Trophoblast cell (in vitro differentiated cells and primary cell): ENCODE data around the gene GEMIN5.

Source experiments
- DNase-seq, 2 donors: peaks; one replicate each; pipeline ENCODE4 v3.0.0-alpha.2; 2016
- H2AFZ ChIP-seq: 2 replicates; pipeline ENCODE4 v1.6.1; 2013; ENCODE audit warnings: low read length, moderate library complexity, mild to moderate bottlenecking; ENCODE audit not compliant: insufficient read depth, poor library complexity
- H2AK5ac ChIP-seq: 2 replicates; pipeline ENCODE4 v1.6.1; 2013; ENCODE audit warnings: mild to moderate bottlenecking, low read length
- H2BK120ac ChIP-seq: 2 replicates; pipeline ENCODE4 v1.6.1; 2013; ENCODE audit warnings: low read length, mild to moderate bottlenecking, moderate library complexity; ENCODE audit not compliant: insufficient read depth, poor library complexity
- H2BK12ac ChIP-seq: 2 replicates; pipeline ENCODE4 v1.6.1; 2013; ENCODE audit warnings: mild to moderate bottlenecking, low read length, moderate library complexity
- H2BK5ac ChIP-seq: 2 replicates; pipeline ENCODE4 v1.6.1; 2013; ENCODE audit warnings: low read length, low read depth, moderate library complexity, mild to moderate bottlenecking; ENCODE audit not compliant: poor library complexity
- H3K14ac ChIP-seq: 2 replicates; pipeline ENCODE4 v1.6.1; 2013; ENCODE audit warnings: mild to moderate bottlenecking, low read length
- H3K18ac ChIP-seq: 2 replicates; pipeline ENCODE4 v1.6.1; 2013; ENCODE audit warnings: mild to moderate bottlenecking, low read length
- H3K23ac ChIP-seq: 2 replicates; pipeline ENCODE4 v1.6.1; 2013; ENCODE audit warnings: low read length
- H3K27ac ChIP-seq: 2 replicates; pipeline ENCODE4 v1.5.1; 2013; ENCODE audit warnings: low read depth, mild to moderate bottlenecking, inconsistent platforms, low read length, moderate library complexity
- H3K27me3 ChIP-seq: 2 replicates; pipeline ENCODE4 v1.6.1; 2013; ENCODE audit warnings: inconsistent platforms, mild to moderate bottlenecking, low read length, moderate library complexity; ENCODE audit not compliant: insufficient read depth
- H3K36me3 ChIP-seq, 2 experiments: 1 replicate in 1 of 2; 2 replicates in 1 of 2; pipeline ENCODE4 v1.6.1; 2013; ENCODE audit warnings: low read length in 2 of 2, mild to moderate bottlenecking in 2 of 2, moderate library complexity in 1 of 2; ENCODE audit not compliant: insufficient read depth in 2 of 2, control insufficient read depth in 1 of 2
- H3K4ac ChIP-seq: 2 replicates; pipeline ENCODE4 v1.6.1; 2013; ENCODE audit warnings: low read depth, mild to moderate bottlenecking, low read length, moderate library complexity
- H3K4me1 ChIP-seq, 2 experiments: 1 replicate in 1 of 2; 2 replicates in 1 of 2; pipeline ENCODE4 v1.6.1; 2013; ENCODE audit warnings: low read length in 2 of 2, mild to moderate bottlenecking in 2 of 2, moderate library complexity in 1 of 2; ENCODE audit not compliant: insufficient read depth in 2 of 2, control insufficient read depth in 1 of 2
- H3K4me2 ChIP-seq: 2 replicates; pipeline ENCODE4 v1.6.1; 2013; ENCODE audit warnings: inconsistent platforms, mild to moderate bottlenecking, low read length, moderate library complexity
- H3K4me3 ChIP-seq: 2 replicates; pipeline ENCODE4 v1.5.1; 2013; ENCODE audit warnings: mild to moderate bottlenecking, low read depth, low read length, inconsistent platforms
- H3K79me1 ChIP-seq: one replicate; pipeline ENCODE4 v1.6.1; 2013; ENCODE audit warnings: low read length
- H3K79me2 ChIP-seq: 2 replicates; pipeline ENCODE4 v1.6.1; 2013; ENCODE audit warnings: low read length, mild to moderate bottlenecking; ENCODE audit not compliant: control insufficient read depth, insufficient read depth, poor library complexity
- H3K9ac ChIP-seq: 2 replicates; pipeline ENCODE4 v1.6.1; 2013; ENCODE audit warnings: mild to moderate bottlenecking, low read length
- H3K9me3 ChIP-seq: 2 replicates; pipeline ENCODE4 v1.6.1; 2013; ENCODE audit warnings: low read depth, mild to moderate bottlenecking, control low read depth, inconsistent platforms, low read length; ENCODE audit not compliant: insufficient read depth
- H4K12ac ChIP-seq: 2 replicates; pipeline ENCODE4 v1.6.1; 2013; ENCODE audit warnings: low read depth, mild to moderate bottlenecking, low read length, moderate library complexity
- H4K8ac ChIP-seq: 2 replicates; pipeline ENCODE4 v1.6.1; 2013; ENCODE audit warnings: low read depth, mild to moderate bottlenecking, low read length, moderate library complexity
- H4K91ac ChIP-seq: one replicate; pipeline ENCODE4 v1.6.1; 2013; ENCODE audit warnings: low read depth, mild to moderate bottlenecking, low read length, moderate library complexity
- WGBS: extraction: QIAGEN DNeasy Blood & Tissue Kit; methylation state at CpG from one replicate; pipeline ENCODE4 v1.1.7; 2013; ENCODE audit warnings: missing lambda C conversion rate; ENCODE audit not compliant: insufficient read length, insufficient coverage; ENCODE audit errors: extremely low coverage; 5-methylcytosine and 5-hydroxymethylcytosine counted together

The GEMIN5 gene

DNA sequence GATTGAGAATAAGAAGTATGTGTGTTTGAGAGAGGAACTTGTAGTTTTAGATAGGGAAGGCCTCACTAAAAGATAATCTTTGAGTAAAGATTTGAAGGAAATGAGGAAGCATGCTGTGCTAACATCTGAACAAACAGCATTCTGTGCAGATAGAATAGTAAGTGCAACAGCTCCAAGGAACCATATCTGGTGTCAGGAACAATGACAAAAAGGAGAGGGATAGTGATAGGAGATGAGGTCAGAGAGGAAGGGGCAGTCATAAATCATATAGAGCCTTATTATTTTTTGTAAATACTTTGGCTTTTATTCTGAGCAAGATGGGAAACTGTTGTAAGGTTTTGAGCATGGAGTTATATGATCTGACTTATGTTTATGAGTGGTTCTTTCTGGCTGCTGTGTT, 6.7 kb upstream of the GEMIN5 start:
- Histone ChIP-seq H4K12ac (no peak overlapping the region), H3K36me3 (peaks cover 2 to 4% of the 10 kb centered on the region in 2 experiments), H3K23ac (no peak overlapping the region), H3K4me2 (no peak overlapping the region), H2BK120ac (no peak overlapping the region), H2BK5ac (no peak overlapping the region), H3K4me3 (no peak overlapping the region), H3K4ac (no peak overlapping the region), H3K9ac (no peak overlapping the region), H3K79me2 (peaks cover 2% of the 10 kb centered on the region), H4K91ac (no peak overlapping the region), H3K27me3 (no peaks in the 10 kb centered on the region), H3K4me1 (no peaks in the 10 kb centered on the region), H4K8ac (no peak overlapping the region), H3K79me1 (no peaks in the 10 kb centered on the region), H3K27ac (no peak overlapping the region), H3K18ac (no peak overlapping the region), H3K14ac (no peak overlapping the region), H2AFZ (no peak overlapping the region), H3K9me3 (no peaks in the 10 kb centered on the region), H2BK12ac (no peak overlapping the region), H2AK5ac (no peak overlapping the region)
- no peak for DNase-seq

DNA sequence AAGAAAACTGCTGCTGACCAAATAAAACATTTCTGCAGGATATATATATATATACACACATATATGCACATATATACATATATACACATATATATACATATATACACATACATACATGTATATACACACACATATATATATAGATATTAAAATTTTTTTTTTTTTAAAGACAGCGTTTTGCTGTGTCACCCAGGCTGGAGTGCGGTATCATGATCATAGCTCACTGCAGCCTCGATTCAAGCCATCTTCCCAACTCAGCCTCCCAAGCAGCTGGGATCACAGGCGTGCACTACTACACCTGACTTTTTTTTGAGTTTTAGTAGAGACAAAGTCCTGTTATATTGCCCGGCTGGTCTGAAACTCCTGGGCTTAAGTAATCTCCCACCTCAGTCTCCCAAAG, 5.5 kb upstream of the GEMIN5 start:
- H3K9ac ChIP-seq: no peak overlapping the region
- H3K79me1 ChIP-seq: no peaks in the 10 kb centered on the region
- H3K4me3 ChIP-seq: no peak overlapping the region
- no peak overlapping the region for H4K12ac ChIP-seq
- H3K27me3 ChIP-seq: no peaks in the 10 kb centered on the region
- no CpG with 5 or more reads among the region's 5 CpGs for WGBS
- H2AFZ ChIP-seq: no peak overlapping the region
- H3K4me2 ChIP-seq: no peak overlapping the region
- no peak overlapping the region for H3K4ac ChIP-seq
- no peaks in the 10 kb centered on the region for H3K9me3 ChIP-seq
- no peak overlapping the region for H2BK12ac ChIP-seq
- no peak overlapping the region for H4K8ac ChIP-seq
- no peak overlapping the region for H4K91ac ChIP-seq
- H3K23ac ChIP-seq: no peak overlapping the region
- peaks cover 2 to 4% of the 10 kb centered on the region in 2 experiments for H3K36me3 ChIP-seq
- no peak overlapping the region for H3K18ac ChIP-seq
- H2BK120ac ChIP-seq: no peak overlapping the region
- H3K79me2 ChIP-seq: peaks cover 2% of the 10 kb centered on the region
- no peak overlapping the region for H3K27ac ChIP-seq
- no peak overlapping the region for H3K14ac ChIP-seq
- DNase-seq: no peak
- H2AK5ac ChIP-seq: no peak overlapping the region
- no peaks in the 10 kb centered on the region for H3K4me1 ChIP-seq
- no peak overlapping the region for H2BK5ac ChIP-seq

DNA sequence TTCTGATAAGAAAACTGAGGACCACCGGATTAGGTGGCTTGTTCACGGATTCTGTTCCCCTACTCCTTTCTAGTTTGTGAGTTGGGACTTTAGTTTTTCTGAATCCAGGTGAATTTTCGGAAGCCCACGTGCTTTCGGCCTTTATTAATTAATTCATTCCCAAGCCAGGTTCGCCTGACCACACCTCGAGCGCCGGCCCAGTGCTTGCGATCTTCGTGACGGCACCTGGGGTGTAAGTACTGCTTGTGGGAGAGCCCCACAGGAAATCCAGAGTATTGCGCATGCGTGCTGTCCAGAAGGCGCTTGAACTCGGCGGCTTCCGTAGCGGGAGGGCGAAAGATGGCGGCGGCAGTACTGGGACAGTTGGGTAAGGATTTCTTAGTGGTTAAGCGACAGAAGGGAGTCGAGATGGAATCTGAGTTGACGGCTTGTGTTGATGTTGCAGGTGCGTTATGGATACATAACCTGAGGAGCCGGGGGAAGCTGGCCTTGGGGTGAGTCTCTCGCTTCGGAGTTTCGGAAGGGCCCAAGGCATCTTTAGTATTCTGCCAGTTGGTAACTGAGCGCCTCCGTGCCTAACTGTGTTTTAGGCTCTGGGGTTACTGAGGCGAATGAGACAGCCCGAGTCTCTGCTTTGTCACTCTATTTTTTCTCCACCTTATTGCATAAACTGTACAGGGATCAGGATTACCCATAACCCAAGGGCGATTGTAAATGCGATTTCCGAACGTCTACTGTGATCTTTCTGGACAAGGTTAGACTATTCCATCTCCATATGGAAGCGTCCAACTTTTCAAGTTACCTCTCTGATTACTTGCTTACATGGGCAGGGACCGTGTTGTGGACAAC, 3.0 kb upstream of the GEMIN5 start, which contains the start of gene MRPL22:
Gene MRPL22, plus strand, starts transcription at position 302 of the 849 bp plus-strand sequence. Its CDS starts 38 bp downstream, at position 340.
- peak within 1 kb of the TSS; percentile 50 for H3K27ac ChIP-seq
- peak; percentile 89 to 98 for DNase-seq
- peak within 1 kb of the TSS; percentile 83 for H3K4me3 ChIP-seq
- H3K4ac ChIP-seq: peak within 1 kb of the TSS; percentile 46
- no CpG with 5 or more reads among the region's 40 CpGs for WGBS
- no peaks in the 10 kb centered on the region for H3K27me3 ChIP-seq
- no peak within 1 kb of the TSS for H3K23ac ChIP-seq
- peaks cover 2 to 3% of the 10 kb centered on the region in 2 experiments for H3K36me3 ChIP-seq
- no peak within 1 kb of the TSS for H2AK5ac ChIP-seq
- peaks cover 2% of the 10 kb centered on the region for H3K79me1 ChIP-seq
- no peaks in the 10 kb centered on the region for H3K9me3 ChIP-seq
- peaks cover 0 to 7% of the 10 kb centered on the region in 2 experiments for H3K4me1 ChIP-seq
- peaks cover 5% of the 10 kb centered on the region for H3K79me2 ChIP-seq
- no peak within 1 kb of the TSS for H2BK12ac ChIP-seq
- H4K91ac ChIP-seq: peak within 1 kb of the TSS; percentile 31
- H3K18ac ChIP-seq: no peak within 1 kb of the TSS
- H2BK5ac ChIP-seq: no peak within 1 kb of the TSS
- no peak within 1 kb of the TSS for H2BK120ac ChIP-seq
- peak within 1 kb of the TSS; percentile 82 for H3K9ac ChIP-seq
- no peak within 1 kb of the TSS for H3K14ac ChIP-seq
- H4K12ac ChIP-seq: peak within 1 kb of the TSS; percentile 22
- peak within 1 kb of the TSS; percentile 85 for H3K4me2 ChIP-seq
- peak within 1 kb of the TSS; percentile 82 for H4K8ac ChIP-seq
- H2AFZ ChIP-seq: peak within 1 kb of the TSS; percentile 50

DNA sequence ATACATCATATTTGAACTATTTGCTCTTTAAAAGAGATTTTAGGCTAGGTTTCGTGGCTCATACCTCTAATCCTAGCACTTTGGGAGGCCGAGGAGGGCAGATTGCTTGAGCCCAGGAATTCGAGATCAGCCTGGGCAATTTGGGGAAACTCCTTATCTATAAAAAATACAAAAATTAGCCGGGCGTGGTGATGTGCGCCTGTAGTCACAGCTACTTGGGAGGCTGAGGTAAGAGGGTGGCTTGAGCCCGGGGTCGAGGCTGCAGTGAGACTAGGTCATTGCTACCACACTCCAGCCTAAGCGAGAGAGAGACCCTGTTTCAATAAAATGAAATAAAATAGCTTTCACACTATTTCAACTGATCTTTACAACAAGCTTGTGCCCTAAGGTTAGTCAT, 2.4 kb upstream of the GEMIN5 start:
- no peak overlapping the region for H4K12ac ChIP-seq
- H3K4me3 ChIP-seq: no peak overlapping the region
- peaks cover 0 to 7% of the 10 kb centered on the region in 2 experiments for H3K4me1 ChIP-seq
- H2AFZ ChIP-seq: peak overlapping the region; percentile 50
- no peak overlapping the region for H3K23ac ChIP-seq
- no peaks in the 10 kb centered on the region for H3K27me3 ChIP-seq
- H2BK5ac ChIP-seq: no peak overlapping the region
- H3K79me2 ChIP-seq: peaks cover 5% of the 10 kb centered on the region
- H3K18ac ChIP-seq: no peak overlapping the region
- H4K91ac ChIP-seq: peak overlapping the region; percentile 17
- no peak overlapping the region for H3K14ac ChIP-seq
- no peaks in the 10 kb centered on the region for H3K9me3 ChIP-seq
- no peak overlapping the region for H2BK12ac ChIP-seq
- peak overlapping the region; percentile 85 for H3K4me2 ChIP-seq
- H3K36me3 ChIP-seq: peaks cover 3 to 4% of the 10 kb centered on the region in 2 experiments
- H3K79me1 ChIP-seq: peaks cover 2% of the 10 kb centered on the region
- DNase-seq: no peak
- whole genome bisulfite sequencing: no CpG with 5 or more reads among the region's 9 CpGs
- H4K8ac ChIP-seq: peak overlapping the region; percentile 82
- H2AK5ac ChIP-seq: no peak overlapping the region
- no peak overlapping the region for H3K9ac ChIP-seq
- H2BK120ac ChIP-seq: no peak overlapping the region
- H3K27ac ChIP-seq: no peak overlapping the region
- H3K4ac ChIP-seq: peak overlapping the region; percentile 35
